Endothelial cell of umbilical vein (primary cell): ENCODE data around the gene KIAA1755.

Experiments
- CTCF ChIP-seq, 2 donors: IDR thresholded peaks; 1 replicate in 1 of 2; 2 replicates in 1 of 2; pipeline ENCODE4 v1.5.1; 2011; ENCODE audit warnings: low read length in 2 of 2, mild to moderate bottlenecking in 2 of 2, moderate library complexity in 2 of 2, control low read depth in 1 of 2, inconsistent platforms in 1 of 2, low read depth in 1 of 2; ENCODE audit not compliant: insufficient read depth in 1 of 2; ENCODE audit errors: extremely low read depth in 1 of 2
- FOS ChIP-seq: IDR thresholded peaks from 2 replicates; pipeline ENCODE4 v1.6.1; 2011; ENCODE audit warnings: mild to moderate bottlenecking, low read length, moderate library complexity, borderline replicate concordance; ENCODE audit not compliant: insufficient read depth
- POLR2AphosphoS5 ChIP-seq: IDR thresholded peaks from 2 replicates; pipeline ENCODE4 v1.6.1; 2012; ENCODE audit warnings: low read depth, mild to moderate bottlenecking, control low read depth, low read length, moderate library complexity; ENCODE audit not compliant: insufficient read depth

- no peak for TF ChIP-seq CTCF (IDR thresholded peaks at IDR 0.05; ENCODE audit: extremely low read depth in 1 of 2, insufficient read depth in 1 of 2, low read depth in 1 of 2, low read length in 2 of 2)
- TF ChIP-seq FOS, result no peak
- no peak for TF ChIP-seq POLR2AphosphoS5
Observed at GRCh38 chr20:38210741-38211140, 49.8 kb downstream of the KIAA1755 start.
